A673 (cell line): Measurements from ENCODE around the gene LY6G5C. TPM values are rescaled to one million over a fixed set of nuclear protein-coding genes. Genes with fewer than 3 reads are reported as not detected.

ENCODE experiments used
- BruUV-seq: library from RNA; stranded (reverse); fragments of 400-500 nt; replicated peaks from 2 replicates; lab custom pipeline; 2021; lab: Mats Ljungman, UMichigan
- CTCF ChIA-PET: fragments of 300-600 bp; sonication (Branson Sonifier 250); formaldehyde crosslinking; loops from one replicate; lab custom pipeline; 2022; ENCODE audit warnings: antibody characterized with exemption; lab: Charles Lee
- POLR2A ChIA-PET: fragments of 300-600 bp; sonication (Branson Sonifier 250); formaldehyde crosslinking; loops from one replicate; lab custom pipeline; 2022; ENCODE audit warnings: antibody characterized with exemption; ENCODE audit not compliant: low non-redundant PET; lab: Charles Lee
- DNase-seq: peaks from one replicate; pipeline ENCODE4 v3.0.0-alpha.2; 2015; ENCODE audit warnings: low spot score
- H3K27ac ChIP-seq: fragments of 200-600 bp; sonication (generic); 2 replicates; pipeline ENCODE4 v1.5.1; 2016; ENCODE audit warnings: mixed run types, low read depth, mild to moderate bottlenecking, mixed read lengths, antibody characterized with exemption, low read length; ENCODE audit not compliant: poor library complexity, severe bottlenecking
- H3K27me3 ChIP-seq: fragments of 200-600 bp; sonication (generic); replicated peaks from 2 replicates; pipeline ENCODE4 v1.6.1; 2017; ENCODE audit warnings: mixed run types, low read depth, mild to moderate bottlenecking, mixed read lengths, antibody characterized with exemption, low read length; ENCODE audit not compliant: insufficient read depth, poor library complexity
- H3K36me3 ChIP-seq: fragments of 200-600 bp; sonication (generic); 2 replicates; pipeline ENCODE4 v1.6.1; 2016; ENCODE audit warnings: mixed run types, mild to moderate bottlenecking, mixed read lengths, antibody characterized with exemption, low read length; ENCODE audit not compliant: insufficient read depth, poor library complexity, severe bottlenecking
- H3K4me1 ChIP-seq: fragments of 200-600 bp; sonication (generic); 2 replicates; pipeline ENCODE4 v1.6.1; 2017; ENCODE audit warnings: mixed run types, mild to moderate bottlenecking, mixed read lengths, antibody characterized with exemption, low read length; ENCODE audit not compliant: insufficient read depth, poor library complexity, severe bottlenecking
- H3K4me3 ChIP-seq: fragments of 200-600 bp; sonication (generic); 2 replicates; pipeline ENCODE4 v1.5.1; 2016; ENCODE audit warnings: low read depth, mixed run types, mild to moderate bottlenecking, mixed read lengths, low read length; ENCODE audit not compliant: poor library complexity, severe bottlenecking
- H3K9me3 ChIP-seq: fragments of 200-600 bp; sonication (generic); 2 replicates; pipeline ENCODE4 v1.6.1; 2016; ENCODE audit warnings: mixed run types, low read depth, mild to moderate bottlenecking, mixed read lengths, antibody characterized with exemption, low read length; ENCODE audit not compliant: poor library complexity, severe bottlenecking
- CTCF ChIP-seq: fragments of 300-800, 200-600 bp; sonication (generic); conservative IDR thresholded peaks from 2 replicates; pipeline ENCODE4 v1.5.1; 2017; ENCODE audit warnings: low read depth, mild to moderate bottlenecking, antibody characterized with exemption, low read length, moderate library complexity, mixed read lengths
- EZH2 ChIP-seq: fragments of 200-600 bp; sonication (generic); IDR thresholded peaks from 2 replicates; pipeline ENCODE4 v1.6.1; 2017; ENCODE audit warnings: borderline replicate concordance, low read depth, mild to moderate bottlenecking, mixed read lengths, antibody characterized with exemption, low read length; ENCODE audit not compliant: poor library complexity, severe bottlenecking
- intact Hi-C: fragments of 100-400 bp; cut with micrococcal nuclease; formaldehyde crosslinking; loops from one replicate; pipeline ENCODE4 v1.10.0; 2022; ENCODE audit not compliant: unreplicated experiment
- total RNA-seq: library from RNA; stranded (reverse); gene quantifications from 2 replicates; pipeline ENCODE4 v1.2.3, GENCODE V29; 2021

The LY6G5C gene
- total RNA-seq, 1 experiment from 2014 or later = 6.8 TPM

- TF ChIP-seq EZH2 (no peak), CTCF (no peak)
- peaks cover 5% of the 10 kb centered on the region for H3K36me3 ChIP-seq
- H3K27me3 ChIP-seq = no peaks in the 10 kb centered on the region
- H3K27ac ChIP-seq = no peak overlapping the region
- H3K4me1 ChIP-seq = no peaks in the 10 kb centered on the region
- H3K4me3 ChIP-seq = no peak overlapping the region
- CTCF ChIA-PET = no interaction called here
- H3K9me3 ChIP-seq = no peaks in the 10 kb centered on the region
- intact Hi-C loops = no loop called here
- DNase-seq = no peak
- POLR2A ChIA-PET = no interaction called here
- no TSS peak for BruUV-seq
Measured at GRCh38 chr6:31722173-31722572, 41.3 kb upstream of the LY6G5C start.

GRCh38 chr6:31721351-31722020, 40.6 kb upstream of the LY6G5C start, which contains the start of gene LY6G6C:
Gene LY6G6C, minus strand, starts transcription at chr6:31721746. Its CDS starts 67 bp downstream, at chr6:31721679.
- no peak within 1 kb of the TSS for H3K4me3 ChIP-seq
- ChIA-PET CTCF (no interaction called here), POLR2A (no interaction called here)
- H3K27ac ChIP-seq = no peak within 1 kb of the TSS
- intact Hi-C loops = no loop called here
- no peaks in the 10 kb centered on the region for H3K36me3 ChIP-seq
- DNase-seq = no peak
- TF ChIP-seq EZH2 (no peak), CTCF (no peak)
- no peaks in the 10 kb centered on the region for H3K27me3 ChIP-seq
- no peaks in the 10 kb centered on the region for H3K9me3 ChIP-seq
- BruUV-seq = no TSS peak
- H3K4me1 ChIP-seq = no peaks in the 10 kb centered on the region

DNA sequence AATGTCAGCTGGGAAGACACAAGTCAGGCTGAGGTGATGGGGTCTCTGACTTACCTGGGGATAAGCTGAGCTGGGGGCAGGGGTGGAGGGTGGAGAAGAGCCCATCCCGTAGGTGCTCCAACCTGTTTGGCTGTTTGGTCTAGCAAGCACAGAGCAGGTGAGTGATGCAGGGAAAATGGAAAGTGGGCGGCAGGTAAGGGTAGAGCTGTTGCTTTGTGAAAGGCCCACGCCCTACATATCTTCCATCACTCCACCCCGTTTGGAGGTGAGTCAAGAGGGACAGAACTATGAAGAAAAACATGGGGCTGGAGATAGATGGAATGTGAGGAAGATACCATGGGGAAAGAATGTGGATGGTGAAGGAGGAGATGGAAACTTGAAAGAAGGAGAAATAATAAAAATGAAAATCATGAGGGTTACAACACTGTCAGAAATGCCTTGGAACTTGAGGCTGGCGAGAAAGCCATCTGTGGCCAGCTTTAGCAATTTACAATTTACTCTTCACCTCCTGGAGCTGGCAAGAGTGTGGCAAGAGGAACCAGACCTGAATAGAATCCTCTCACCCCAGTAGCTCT, 39.4 kb upstream of the LY6G5C start:
- intact Hi-C loops = no loop called here
- H3K36me3 ChIP-seq = no peaks in the 10 kb centered on the region
- no peaks in the 10 kb centered on the region for H3K9me3 ChIP-seq
- H3K4me3 ChIP-seq = no peak overlapping the region
- ChIA-PET CTCF (no interaction called here), POLR2A (no interaction called here)
- H3K27me3 ChIP-seq = no peaks in the 10 kb centered on the region
- no peak overlapping the region for H3K27ac ChIP-seq
- TF ChIP-seq CTCF = no peak
- no peak for TF ChIP-seq EZH2
- H3K4me1 ChIP-seq = no peaks in the 10 kb centered on the region
- BruUV-seq = no TSS peak
- no peak for DNase-seq
